Activated CD4-positive, alpha-beta memory T cell treated with anti-CD3 and anti-CD28 coated beads for 36 hours (primary cell): Measurements from ENCODE around the gene TGM2. TPM values are rescaled to one million over a fixed set of nuclear protein-coding genes. Genes with fewer than 3 reads are reported as not detected.

Source experiments
- CTCF ChIA-PET: fragments of 350-600 bp; sonication (Branson Sonifier 250); formaldehyde crosslinking; loops from one replicate; lab custom pipeline; 2021; ENCODE audit warnings: antibody characterized with exemption, inconsistent platforms; lab: Charles Lee
- POLR2A ChIA-PET: fragments of 350-600 bp; sonication (Branson Sonifier 250); formaldehyde crosslinking; loops from one replicate; lab custom pipeline; 2021; ENCODE audit warnings: antibody characterized with exemption; lab: Charles Lee
- DNase-seq: peaks from one replicate; pipeline ENCODE4 v3.0.0-alpha.2; 2020
- H3K27ac Mint-ChIP-seq: one replicate; pipeline ENCODE4 v1.8.0; 2021; ENCODE audit warnings: mixed read lengths
- H3K27me3 Mint-ChIP-seq: one replicate; pipeline ENCODE4 v1.8.0; 2021; ENCODE audit warnings: mixed read lengths
- H3K36me3 Mint-ChIP-seq: one replicate; pipeline ENCODE4 v1.8.0; 2021; ENCODE audit warnings: mixed read lengths
- H3K4me1 Mint-ChIP-seq: one replicate; pipeline ENCODE4 v1.8.0; 2021; ENCODE audit warnings: low read depth, mixed read lengths
- H3K4me3 Mint-ChIP-seq: one replicate; pipeline ENCODE4 v1.8.0; 2021; ENCODE audit warnings: mild to moderate bottlenecking, mixed read lengths
- H3K9me3 Mint-ChIP-seq: one replicate; pipeline ENCODE4 v1.8.0; 2021; ENCODE audit warnings: mixed read lengths
- intact Hi-C: fragments of 100-400 bp; cut with micrococcal nuclease; formaldehyde crosslinking; loops from one replicate; pipeline ENCODE4 v1.15.1; 2023
- total RNA-seq, 2 experiments: library from RNA; stranded (reverse); gene quantifications; one replicate each; pipeline ENCODE4 v1.2.3, GENCODE V29; 2021

TGM2 gene
- total RNA-seq, 2 experiments from 2014 or later, result not detected

DNA sequence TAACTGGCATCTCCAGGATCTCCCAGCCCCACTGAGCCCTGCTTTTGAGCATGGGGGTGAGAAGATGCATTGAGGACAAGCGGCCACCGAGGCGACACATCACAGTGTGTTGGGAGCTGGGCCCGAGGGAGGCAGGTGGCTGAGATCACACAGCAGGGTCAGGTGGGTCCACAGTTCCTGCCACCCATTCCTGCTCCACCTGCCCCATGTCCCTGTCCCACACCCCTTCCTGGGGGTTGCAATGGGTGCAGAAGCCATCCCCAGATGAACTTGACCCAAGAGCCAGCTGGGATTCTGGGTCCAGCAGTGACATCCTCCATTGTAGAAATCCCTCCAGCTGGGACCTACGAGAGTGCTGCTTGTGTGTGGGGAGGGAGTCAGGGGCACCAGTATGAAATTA, 1.0 kb downstream of the TGM2 start:
- DNase-seq, result no peak
- Mint-ChIP-seq H3K27ac (no peak overlapping the region), H3K4me3 (no peak overlapping the region), H3K4me1 (peaks cover 5% of the 10 kb centered on the region), H3K36me3 (no peaks in the 10 kb centered on the region), H3K27me3 (peaks cover 24% of the 10 kb centered on the region), H3K9me3 (no peaks in the 10 kb centered on the region)
- POLR2A ChIA-PET, result no interaction called here
- CTCF ChIA-PET, result interaction anchor here (0.7 to 4.2 kb wide), 5 partner anchors 9 to 106 kb away, joined by 3 to 21 read pairs (median 3); no protein-coding TSS in a partner anchor
- intact Hi-C loops, result loop anchor here (10.0 kb wide), 1 partner anchor 259 kb away; the partner anchor contains the start of gene VSTM2L

GRCh38 chr20:38162878-38163875, 1.9 kb downstream of the TGM2 start:
- intact Hi-C loops, result loop anchor here (10.0 kb wide), 1 partner anchor 258 kb away; the partner anchor contains the start of gene VSTM2L
- Mint-ChIP-seq H3K36me3 (no peaks in the 10 kb centered on the region), H3K4me3 (no peak overlapping the region), H3K27me3 (peaks cover 24% of the 10 kb centered on the region), H3K4me1 (peaks cover 5% of the 10 kb centered on the region), H3K27ac (no peak overlapping the region), H3K9me3 (no peaks in the 10 kb centered on the region)
- ChIA-PET CTCF (interaction anchor here (0.6 to 4.2 kb wide), 5 partner anchors 13 to 105 kb away, joined by 3 to 21 read pairs (median 4); no protein-coding TSS in a partner anchor), POLR2A (no interaction called here)
- DNase-seq, result no peak

DNA sequence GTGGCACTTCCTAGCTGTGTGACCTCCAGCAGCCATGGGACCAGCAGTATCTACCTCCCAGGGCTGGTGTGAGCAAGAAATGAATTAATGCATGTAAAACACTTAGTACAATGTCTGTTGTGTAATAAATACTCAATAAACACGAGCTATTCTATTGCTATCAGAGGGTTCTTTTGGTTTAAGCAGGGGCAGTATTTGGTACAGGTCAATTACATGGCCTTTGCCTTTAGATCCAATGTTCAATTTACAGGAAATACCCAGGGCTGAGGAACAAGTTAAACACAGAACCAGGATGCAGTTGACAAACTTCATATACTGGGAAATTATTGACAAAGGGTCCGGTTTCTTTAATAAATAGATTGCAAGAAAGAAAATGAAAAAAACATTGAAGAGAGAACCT, 2.9 kb downstream of the TGM2 start:
- Mint-ChIP-seq H3K27me3 (peaks cover 24% of the 10 kb centered on the region), H3K4me1 (peaks cover 5% of the 10 kb centered on the region), H3K27ac (no peak overlapping the region), H3K4me3 (no peak overlapping the region), H3K9me3 (no peaks in the 10 kb centered on the region), H3K36me3 (no peaks in the 10 kb centered on the region)
- ChIA-PET CTCF (interaction anchor here (0.7 to 4.2 kb wide), 3 partner anchors 59 to 104 kb away, joined by 3 to 21 read pairs (median 4); no protein-coding TSS in a partner anchor), POLR2A (no interaction called here)
- DNase-seq, result no peak
- intact Hi-C loops, result loop anchor here (10.0 kb wide), 1 partner anchor 257 kb away; the partner anchor contains the start of gene VSTM2L

GRCh38 chr20:38161412-38161774, 3.7 kb downstream of the TGM2 start:
- intact Hi-C loops, result loop anchor here (10.0 kb wide), 1 partner anchor 257 kb away; the partner anchor contains the start of gene VSTM2L
- ChIA-PET POLR2A (no interaction called here), CTCF (interaction anchor here (0.7 to 4.2 kb wide), 2 partner anchors 59 to 88 kb away, joined by 3 to 21 read pairs; no protein-coding TSS in a partner anchor)
- Mint-ChIP-seq H3K9me3 (no peaks in the 10 kb centered on the region), H3K27me3 (peaks cover 24% of the 10 kb centered on the region), H3K4me3 (no peak overlapping the region), H3K4me1 (peaks cover 5% of the 10 kb centered on the region), H3K36me3 (no peaks in the 10 kb centered on the region), H3K27ac (no peak overlapping the region)
- no peak for DNase-seq

DNA sequence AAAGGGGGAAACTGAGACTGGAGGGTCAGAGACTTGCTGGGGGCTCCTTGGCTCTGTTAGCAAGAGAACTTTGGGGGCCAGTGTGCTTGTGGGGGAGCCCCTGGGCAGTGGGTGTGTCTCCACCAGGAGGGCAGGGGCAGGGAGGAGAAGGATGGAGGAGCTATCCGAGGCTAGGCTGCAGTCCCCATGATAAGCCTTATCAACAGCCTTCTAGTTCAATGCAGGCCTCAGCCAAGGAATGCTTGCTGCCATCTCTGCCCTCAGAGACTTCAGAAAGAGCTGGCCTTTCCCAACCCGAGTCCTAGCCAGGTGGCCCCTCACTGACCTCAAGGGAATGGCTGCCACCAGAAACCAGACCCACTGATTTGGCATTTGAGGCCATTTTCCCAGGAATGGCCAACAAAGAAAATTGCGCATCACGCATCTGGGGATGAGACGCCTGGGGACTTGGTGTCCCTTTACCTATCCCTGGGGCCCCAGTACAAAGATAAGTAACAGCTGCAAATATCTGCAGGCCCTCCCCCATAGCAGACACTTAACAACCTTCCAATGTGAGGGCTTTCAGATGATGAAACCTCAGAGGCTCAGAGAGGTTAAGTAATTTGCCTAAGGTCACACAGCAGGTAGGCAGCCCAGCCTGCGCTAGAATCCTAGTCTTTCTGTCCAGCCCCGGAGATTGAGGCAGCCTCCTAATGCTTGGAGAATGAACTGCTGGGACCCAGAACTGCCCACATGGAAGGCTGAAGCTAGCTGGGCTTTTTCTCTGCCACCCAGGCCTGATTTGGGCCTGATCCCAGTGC, 4.9 kb downstream of the TGM2 start:
- H3K4me3 Mint-ChIP-seq, result no peak overlapping the region
- H3K4me1 Mint-ChIP-seq, result no peaks in the 10 kb centered on the region
- no peak overlapping the region for H3K27ac Mint-ChIP-seq
- ChIA-PET CTCF (interaction anchor here (1.4 kb wide), 1 partner anchor 61 kb away, joined by 3 read pairs; no protein-coding TSS in a partner anchor), POLR2A (no interaction called here)
- no peak for DNase-seq
- intact Hi-C loops, result loop anchor here (10.0 kb wide), 1 partner anchor 255 kb away; the partner anchor contains the start of gene VSTM2L
- H3K36me3 Mint-ChIP-seq, result no peaks in the 10 kb centered on the region
- H3K27me3 Mint-ChIP-seq, result peaks cover 16% of the 10 kb centered on the region
- H3K9me3 Mint-ChIP-seq, result no peaks in the 10 kb centered on the region

- Mint-ChIP-seq H3K4me1 (no peaks in the 10 kb centered on the region), H3K4me3 (no peak overlapping the region), H3K27ac (no peak overlapping the region), H3K36me3 (no peaks in the 10 kb centered on the region), H3K27me3 (peaks cover 12% of the 10 kb centered on the region), H3K9me3 (no peaks in the 10 kb centered on the region)
- intact Hi-C loops, result no loop called here
- no peak for DNase-seq
- CTCF ChIA-PET, result interaction anchor here (1.4 kb wide), 1 partner anchor 62 kb away, joined by 3 read pairs; no protein-coding TSS in a partner anchor
- POLR2A ChIA-PET, result no interaction called here
These were observed 5.5 kb downstream of the TGM2 start for GRCh38 chr20:38159566-38159956.

DNA sequence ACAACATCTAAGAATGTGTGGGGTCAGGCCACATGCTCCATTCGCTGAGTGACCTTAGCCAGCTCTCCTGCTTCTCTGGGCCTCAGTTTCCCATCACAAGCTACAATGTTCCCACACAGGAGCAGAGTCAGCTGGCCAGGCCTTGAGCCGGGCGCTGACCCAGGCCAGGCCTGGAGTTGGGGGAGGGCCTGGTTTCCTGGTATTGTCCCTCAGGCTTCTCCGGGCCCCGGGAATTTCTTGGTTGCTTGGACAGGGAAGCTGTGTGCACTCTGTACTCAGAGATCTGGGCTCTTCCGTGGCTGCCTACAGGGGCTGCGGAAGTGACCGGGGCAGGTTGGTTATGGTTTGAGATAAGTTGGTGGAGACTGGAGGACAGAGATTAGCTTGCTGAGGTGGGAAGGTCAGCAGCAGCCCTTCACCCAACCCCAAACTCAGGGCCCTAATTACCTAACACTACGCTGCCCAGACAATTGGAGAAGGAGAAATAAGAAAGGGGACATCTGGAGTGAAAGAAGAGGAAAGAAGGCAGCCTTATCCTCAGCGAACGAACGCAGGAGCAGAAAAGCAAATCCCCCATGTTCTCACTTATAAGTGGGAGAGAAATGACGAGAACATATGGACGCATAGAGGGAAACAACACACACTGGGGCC, 6.2 kb downstream of the TGM2 start:
- Mint-ChIP-seq H3K36me3 (no peaks in the 10 kb centered on the region), H3K4me3 (no peak overlapping the region), H3K9me3 (no peaks in the 10 kb centered on the region), H3K27me3 (peaks cover 7% of the 10 kb centered on the region), H3K27ac (no peak overlapping the region), H3K4me1 (no peaks in the 10 kb centered on the region)
- intact Hi-C loops, result no loop called here
- no peak for DNase-seq
- ChIA-PET CTCF (interaction anchor here (1.4 kb wide), 1 partner anchor 63 kb away, joined by 3 read pairs; no protein-coding TSS in a partner anchor), POLR2A (interaction anchor here (0.5 kb wide), 1 partner anchor 311 kb away, joined by 4 read pairs; no protein-coding TSS in a partner anchor)

DNA sequence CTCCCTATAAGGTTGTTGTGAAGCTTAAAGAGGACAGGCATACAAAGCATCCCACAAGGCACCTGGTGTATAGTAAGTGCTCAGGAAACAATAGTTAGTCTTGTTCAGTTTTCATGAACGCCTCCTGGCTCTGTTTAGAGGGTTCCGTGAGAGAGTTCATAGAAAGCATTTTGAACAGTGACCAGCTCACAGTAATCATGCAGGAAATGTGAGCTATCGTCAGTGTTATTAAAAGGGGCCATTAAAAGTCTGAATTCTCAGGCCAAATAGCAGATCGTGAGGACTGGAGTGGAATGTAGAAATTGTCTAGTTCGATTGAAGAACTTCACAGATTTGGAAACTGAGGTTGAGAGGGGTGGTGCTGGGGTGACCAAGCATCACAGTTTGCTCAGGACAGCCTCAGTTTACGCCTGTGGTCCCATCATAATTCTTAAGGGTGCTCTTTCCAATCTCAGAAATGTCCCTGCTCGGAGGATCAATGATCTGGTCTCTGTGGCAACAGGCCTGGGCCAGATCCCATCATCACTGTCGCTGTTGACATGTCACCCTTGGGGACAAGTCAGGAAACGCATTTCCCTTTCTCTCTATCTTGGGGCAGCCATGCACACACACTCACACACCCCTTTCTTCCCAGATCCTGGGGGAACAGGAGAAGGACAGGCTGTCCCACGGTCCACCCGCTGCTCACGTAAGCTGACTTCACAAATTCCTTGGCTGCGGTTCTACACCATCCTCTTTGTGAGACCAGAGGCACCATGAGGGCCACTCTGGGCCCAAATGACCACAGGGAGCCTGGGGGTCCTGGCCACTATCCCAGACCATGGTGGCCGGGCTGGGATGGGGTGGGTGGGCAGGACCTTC, 7.2 kb downstream of the TGM2 start:
- Mint-ChIP-seq H3K27me3 (peaks cover 1% of the 10 kb centered on the region), H3K36me3 (no peaks in the 10 kb centered on the region), H3K4me3 (no peak overlapping the region), H3K4me1 (peaks cover 1% of the 10 kb centered on the region), H3K27ac (no peak overlapping the region), H3K9me3 (no peaks in the 10 kb centered on the region)
- ChIA-PET CTCF (no interaction called here), POLR2A (interaction anchor here (0.5 kb wide), 1 partner anchor 310 kb away, joined by 4 read pairs; no protein-coding TSS in a partner anchor)
- DNase-seq, result no peak
- intact Hi-C loops, result no loop called here

DNA sequence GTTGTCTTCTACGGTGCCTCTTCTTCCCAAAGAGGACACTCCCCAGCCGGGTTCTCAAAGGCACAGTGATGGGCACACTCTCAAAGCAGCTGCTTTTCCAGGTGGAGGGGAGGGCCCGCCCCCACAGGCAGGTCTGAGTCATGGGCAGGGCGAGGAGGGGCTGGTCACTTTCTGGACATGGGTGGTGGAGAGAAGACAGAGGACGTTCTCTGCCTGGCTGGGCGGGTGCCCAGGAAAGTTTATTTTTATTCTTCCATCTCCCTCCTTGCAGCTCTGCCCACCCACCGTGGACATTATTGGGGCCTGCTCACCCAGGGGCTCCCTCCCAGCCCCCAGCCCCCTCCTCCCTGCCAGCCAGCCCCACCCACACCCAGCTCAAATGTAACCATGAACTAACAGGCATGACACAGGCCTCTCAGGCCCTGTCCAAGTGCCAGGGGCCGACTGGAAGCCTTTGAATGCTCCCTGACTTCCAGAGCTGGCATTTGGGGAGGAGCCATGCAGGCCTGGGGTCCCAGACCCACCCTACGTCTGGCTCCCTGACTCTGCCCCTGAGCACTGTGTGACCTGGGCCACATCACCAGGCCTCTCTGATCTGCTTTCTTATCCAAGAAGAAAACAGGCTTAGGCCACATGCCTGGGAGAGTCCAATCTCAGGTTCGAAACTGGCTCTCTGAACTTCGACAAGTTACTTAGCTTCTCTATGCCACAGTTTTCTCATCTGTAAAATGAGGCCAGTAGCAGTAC, 8.0 kb downstream of the TGM2 start:
- POLR2A ChIA-PET, result no interaction called here
- Mint-ChIP-seq H3K27me3 (no peaks in the 10 kb centered on the region), H3K36me3 (no peaks in the 10 kb centered on the region), H3K9me3 (no peaks in the 10 kb centered on the region), H3K4me1 (peaks cover 9% of the 10 kb centered on the region), H3K4me3 (no peak overlapping the region), H3K27ac (no peak overlapping the region)
- no peak for DNase-seq
- intact Hi-C loops, result no loop called here
- CTCF ChIA-PET, result no interaction called here

DNA sequence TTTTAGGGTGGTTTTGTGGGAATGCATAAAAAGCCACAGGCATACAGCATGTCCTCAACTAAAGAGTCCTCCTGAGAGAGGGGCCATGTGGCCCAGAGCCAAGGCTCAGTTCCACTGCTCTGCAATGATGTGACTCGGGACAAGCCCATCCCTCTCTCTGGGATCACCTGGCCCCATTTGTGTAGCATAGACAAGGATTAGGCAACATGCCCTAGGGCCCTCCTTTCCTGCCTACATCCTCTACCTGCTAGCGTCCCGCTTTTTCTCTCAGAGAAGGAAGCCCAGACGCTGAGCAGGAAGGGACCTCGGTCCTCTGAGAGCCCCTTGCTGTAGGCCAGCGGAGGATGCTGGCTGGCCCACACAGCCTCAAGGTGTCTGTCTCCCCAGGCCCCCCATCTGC, 8.8 kb downstream of the TGM2 start:
- intact Hi-C loops, result no loop called here
- H3K4me3 Mint-ChIP-seq, result no peak overlapping the region
- H3K9me3 Mint-ChIP-seq, result no peaks in the 10 kb centered on the region
- H3K4me1 Mint-ChIP-seq, result peaks cover 10% of the 10 kb centered on the region
- peaks cover 3% of the 10 kb centered on the region for H3K27me3 Mint-ChIP-seq
- H3K36me3 Mint-ChIP-seq, result no peaks in the 10 kb centered on the region
- ChIA-PET CTCF (no interaction called here), POLR2A (no interaction called here)
- no peak for DNase-seq
- no peak overlapping the region for H3K27ac Mint-ChIP-seq
